ENCODE measurements around the gene ACSBG1.

DNA sequence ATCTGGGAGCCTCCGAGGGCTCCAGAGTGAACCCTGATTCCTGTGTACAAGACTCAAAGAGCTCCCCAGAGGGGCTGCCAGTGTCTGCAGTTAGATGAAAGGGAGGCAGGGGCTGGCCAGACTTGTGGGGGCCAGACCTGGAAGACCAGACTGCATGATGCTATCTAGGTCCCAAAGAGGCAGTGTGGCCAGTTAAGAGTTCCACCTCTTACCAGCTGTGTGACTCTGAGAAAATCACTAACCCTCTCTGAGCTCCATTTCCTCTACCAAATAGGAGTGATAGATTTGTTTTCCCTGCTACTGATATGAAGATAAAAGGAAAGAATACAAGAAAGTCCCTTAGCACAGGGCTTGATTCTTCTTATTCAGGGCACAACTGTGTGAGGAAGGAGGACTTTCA lies 29.0 kb downstream of the ACSBG1 start:
- TF ChIP-seq POLR2A (IDR thresholded peaks at IDR 0.05) (no peak), POLR2AphosphoS5 (IDR thresholded peaks at IDR 0.05) (no peak)
- TF ChIP-seq, protein P1, sequence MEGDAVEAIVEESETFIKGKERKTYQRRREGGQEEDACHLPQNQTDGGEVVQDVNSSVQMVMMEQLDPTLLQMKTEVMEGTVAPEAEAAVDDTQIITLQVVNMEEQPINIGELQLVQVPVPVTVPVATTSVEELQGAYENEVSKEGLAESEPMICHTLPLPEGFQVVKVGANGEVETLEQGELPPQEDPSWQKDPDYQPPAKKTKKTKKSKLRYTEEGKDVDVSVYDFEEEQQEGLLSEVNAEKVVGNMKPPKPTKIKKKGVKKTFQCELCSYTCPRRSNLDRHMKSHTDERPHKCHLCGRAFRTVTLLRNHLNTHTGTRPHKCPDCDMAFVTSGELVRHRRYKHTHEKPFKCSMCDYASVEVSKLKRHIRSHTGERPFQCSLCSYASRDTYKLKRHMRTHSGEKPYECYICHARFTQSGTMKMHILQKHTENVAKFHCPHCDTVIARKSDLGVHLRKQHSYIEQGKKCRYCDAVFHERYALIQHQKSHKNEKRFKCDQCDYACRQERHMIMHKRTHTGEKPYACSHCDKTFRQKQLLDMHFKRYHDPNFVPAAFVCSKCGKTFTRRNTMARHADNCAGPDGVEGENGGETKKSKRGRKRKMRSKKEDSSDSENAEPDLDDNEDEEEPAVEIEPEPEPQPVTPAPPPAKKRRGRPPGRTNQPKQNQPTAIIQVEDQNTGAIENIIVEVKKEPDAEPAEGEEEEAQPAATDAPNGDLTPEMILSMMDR (IDR thresholded peaks at IDR 0.05) = no peak

Measured in breast epithelium (tissue), 3 donors.